Stimulated activated CD8-positive, alpha-beta memory T cell treated with anti-CD3 and anti-CD28 coated beads, Interleukin-12 subunit alpha, Interleukin-12 subunit beta, amount 100 ng/mL, for 1 hour (primary cell): Measurements from ENCODE around the gene BRD7.
A peak's percentile ranks its signal among the peaks of the same experiment; 100 is the strongest.

Experiments
- DNase-seq: peaks from one replicate; pipeline ENCODE4 v3.0.0-alpha.2; 2020; ENCODE audit warnings: low read depth

BRD7 gene

DNA sequence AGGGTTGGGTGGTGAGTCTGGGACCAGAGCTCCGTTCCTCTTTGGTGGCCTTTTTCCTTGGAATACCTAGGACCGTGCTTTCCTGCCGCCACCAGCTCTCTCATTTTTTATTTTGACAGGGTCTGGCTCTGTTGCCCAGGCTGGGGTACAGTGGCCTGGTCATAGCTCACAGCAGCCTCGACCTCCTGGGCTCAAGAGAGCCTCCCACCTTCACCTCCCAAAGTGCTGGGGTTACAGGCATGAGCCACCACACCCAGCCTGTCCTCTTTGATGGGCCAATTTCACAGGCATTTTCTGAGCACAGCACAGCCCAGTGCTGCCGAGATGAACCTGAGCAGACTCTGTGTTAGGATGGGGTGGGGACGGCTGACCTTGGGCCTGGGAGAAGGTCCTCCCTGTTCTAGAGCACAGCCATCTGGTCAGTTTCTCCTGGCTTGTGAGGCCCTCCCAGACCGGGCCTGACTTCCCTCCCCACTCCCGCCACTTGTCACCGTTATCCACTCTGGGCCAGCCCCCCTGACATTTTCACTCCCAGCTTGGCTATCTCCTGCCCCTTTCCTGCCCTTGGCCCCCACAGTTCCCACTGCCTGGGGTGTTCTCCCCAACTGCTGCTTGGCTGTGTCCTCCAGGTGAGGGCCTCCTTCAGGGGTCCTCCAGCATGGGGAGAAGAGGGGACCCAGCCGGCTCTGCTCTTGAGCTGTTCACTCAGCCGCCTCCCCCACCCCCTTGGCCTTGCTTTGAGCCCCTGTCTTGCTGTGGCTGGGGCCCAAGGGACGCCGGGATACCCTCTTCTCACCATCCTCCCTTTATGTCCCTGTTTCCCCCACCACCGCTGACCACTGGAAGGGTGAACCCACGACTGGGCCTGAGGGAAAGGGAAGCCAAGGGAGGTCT is 97.4 kb downstream of the BRD7 start:
- no peak for DNase-seq

DNA sequence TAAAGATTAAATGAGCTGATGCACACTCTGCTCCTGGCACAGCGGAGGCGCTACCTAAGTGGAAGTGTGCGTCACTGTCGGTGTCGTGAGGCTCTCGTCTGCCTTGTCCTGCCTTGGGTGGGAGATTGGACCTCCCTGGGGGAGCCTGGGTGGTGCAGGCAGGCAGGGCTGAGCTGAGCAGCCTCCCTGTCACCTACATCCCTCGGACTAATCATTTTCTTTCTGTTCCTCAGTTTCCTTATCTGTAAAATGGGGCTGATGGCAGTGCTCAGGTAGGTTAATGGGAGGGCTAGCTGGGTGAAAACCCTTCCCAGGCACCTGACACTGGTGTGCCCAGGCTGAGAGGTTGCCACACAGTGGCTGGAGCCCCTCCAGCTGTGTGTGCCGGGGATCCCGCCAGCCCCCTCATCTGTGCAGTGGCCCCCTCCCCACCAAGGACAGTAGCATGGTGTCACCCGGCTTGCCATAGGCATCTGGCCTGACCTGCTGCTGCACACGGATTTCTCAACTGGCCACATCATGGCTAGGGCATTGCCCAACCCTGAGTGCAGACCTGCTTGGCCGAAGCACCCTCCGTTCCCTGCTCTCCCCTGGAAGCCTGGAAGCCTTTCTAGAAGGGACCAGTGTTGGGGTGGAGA is 98.2 kb downstream of the BRD7 start:
- no peak for DNase-seq

DNA sequence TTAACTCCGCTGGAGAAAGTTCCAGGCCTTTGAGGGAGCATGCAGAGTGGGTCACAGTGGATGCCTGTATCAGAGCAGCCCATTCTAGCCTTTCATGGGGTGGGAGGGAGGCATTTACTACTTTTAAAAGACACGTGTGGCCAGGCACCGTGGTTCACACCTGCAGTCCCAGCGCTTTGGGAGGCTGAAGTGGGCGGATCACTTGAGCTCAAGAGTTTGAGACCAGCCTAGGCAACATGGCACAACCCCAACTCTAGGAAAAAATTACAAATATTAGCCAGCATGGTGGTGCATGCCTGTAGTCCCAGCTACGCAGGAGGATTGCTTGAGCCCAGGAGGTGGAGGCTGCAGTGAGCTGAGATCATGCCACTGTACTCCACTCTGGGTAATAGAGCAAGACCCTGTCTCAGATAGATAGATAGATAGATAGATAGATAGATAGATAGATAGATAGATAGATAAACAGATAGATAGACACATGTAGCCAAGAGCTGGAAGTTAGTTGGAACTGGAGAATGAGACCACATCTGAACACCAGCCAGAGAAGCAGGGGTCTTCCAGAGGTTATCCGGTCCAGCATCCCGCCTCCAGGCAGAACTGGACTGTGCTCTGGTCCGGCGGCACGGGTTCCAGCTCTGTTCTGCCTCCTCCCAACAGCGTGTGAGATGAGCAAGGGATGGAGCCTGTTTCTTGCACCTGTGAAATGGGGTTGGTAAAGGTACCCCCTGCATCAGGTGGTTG is 98.8 kb downstream of the BRD7 start:
- DNase-seq, result no peak

DNA sequence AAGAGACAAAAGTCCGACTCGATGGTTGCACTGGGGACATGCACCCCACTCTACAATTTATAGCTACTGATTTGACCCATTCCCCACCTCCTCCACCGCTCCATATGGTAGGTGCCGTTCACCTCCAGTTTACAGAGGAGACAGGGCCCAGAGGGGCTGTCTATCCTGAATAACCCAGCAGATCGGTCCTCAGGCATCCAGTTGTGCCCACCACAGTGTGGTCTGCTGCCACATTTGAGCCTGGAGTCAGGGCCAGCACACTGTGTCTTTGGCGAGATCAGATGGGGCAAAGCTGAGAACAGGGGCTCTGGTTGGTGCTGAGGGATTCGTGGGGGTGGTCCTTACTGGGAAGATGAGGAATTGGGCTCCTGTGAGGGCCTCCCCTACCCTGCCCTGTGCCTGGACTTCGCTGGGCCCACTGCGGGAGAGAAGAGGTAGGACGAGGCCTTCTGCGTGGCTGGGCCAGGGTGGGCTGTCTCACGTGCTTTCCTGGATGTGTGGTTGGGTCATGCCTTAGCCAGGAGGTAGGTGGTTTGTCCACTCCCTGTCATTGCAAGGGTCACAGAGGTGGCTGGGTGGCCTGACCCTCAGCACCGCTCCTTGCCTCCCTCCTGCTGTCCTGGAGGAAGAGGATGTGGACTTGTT is 99.6 kb downstream of the BRD7 start:
- no peak for DNase-seq

DNA sequence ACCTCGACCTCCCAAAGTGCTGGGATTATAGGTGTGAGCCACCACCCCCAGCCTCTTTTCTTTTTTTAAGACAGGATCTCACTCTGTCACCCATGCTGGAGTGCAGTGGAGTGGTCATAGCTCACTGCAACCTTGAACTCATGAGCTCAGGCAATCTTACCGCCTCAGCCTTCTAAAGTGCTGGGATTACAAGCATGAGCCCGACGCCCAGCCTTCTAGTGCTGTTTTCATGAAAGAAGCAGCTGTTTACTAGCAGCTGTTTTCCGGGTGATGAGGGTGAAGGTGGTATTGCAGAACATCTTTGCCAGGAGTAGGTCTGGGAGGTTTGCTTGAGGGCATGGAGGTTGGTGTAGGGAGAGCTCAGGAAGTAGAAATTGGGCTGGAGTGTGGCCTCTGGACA is 100.4 kb downstream of the BRD7 start:
- no peak for DNase-seq

DNA sequence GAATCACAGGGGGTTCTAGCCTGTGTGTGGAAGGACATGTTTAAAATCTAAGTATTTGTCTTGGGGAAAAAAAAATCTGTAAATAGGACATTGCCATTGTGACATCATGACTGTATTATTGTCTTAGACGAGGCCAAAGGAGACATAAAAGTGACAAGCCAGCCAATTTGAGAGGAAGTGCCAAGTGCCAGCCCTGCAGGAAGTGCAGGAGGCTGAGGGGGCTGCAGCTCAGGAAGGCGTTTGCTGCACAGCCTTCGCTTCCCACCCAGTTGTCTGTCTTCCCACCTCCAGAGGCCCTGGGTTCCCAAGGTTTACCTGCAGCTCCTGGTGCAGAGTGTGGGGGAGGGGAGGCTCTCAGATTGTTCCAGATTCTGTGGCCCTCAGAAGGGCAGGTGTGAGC is 101.1 kb downstream of the BRD7 start:
- DNase-seq, result no peak

DNA sequence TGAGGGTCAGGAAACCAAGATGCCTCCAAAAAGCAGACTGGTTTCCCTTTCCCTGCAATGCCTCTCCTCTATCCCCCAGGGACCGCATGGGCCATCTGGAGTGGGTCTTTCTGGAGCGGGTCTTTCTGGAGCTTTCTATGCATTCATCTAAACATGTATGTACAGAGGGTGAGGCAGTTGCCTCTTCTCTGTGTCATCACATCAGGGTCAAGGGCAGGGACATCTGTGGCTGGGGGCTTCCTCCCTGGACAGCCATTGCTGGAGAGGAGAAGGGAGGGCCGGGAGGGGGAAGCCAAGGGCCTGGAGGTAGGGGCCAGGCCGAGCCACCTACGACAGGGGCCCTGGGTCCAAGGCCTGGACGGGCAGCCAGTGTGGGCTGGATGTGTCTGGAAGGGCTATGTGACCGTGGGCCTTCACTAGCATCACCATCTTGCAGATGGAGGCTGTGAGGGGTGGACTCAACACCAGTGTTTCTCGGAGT is 101.6 kb downstream of the BRD7 start:
- no peak for DNase-seq

DNA sequence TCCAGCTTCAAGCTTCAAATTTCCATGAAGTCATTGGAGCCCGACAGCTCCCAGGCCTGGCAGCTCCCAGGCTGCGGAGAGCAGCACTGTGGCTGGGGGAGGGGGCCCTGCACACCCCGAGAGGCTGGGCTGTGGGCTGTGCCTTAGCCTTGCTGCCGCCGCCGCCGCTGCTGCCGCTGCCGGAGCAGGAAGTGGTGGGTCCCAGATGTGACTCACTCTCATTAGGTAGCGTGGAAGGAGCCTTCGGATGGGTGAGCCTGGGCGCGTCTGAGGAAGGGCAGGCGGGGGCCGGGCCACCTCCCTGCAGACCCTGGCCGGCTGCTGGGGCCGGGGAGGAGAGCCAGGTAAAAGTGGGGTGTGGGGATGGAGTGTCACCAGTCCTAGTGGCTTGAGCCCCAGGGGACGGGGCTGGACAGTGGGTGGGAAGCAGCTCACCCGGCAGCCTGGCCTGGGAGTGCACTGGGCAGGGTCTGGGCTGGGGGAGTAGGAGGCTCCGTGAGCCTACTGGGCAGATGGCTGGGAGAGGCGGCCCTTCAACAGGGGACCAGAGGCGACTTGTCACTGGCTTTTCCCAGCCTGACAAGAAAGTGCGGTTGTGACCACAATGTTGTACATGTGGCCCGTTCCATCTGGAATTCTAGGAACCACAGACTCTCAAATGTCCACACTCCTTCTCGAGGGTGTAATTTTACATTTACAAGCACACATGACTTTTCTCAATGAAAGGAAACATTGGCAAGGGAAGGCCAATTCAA is 102.3 kb downstream of the BRD7 start, which contains the start of gene ADCY7:
Gene ADCY7 (plus strand): TSS at position 215 of the 755 bp plus-strand sequence. CDS start 21,629 bp downstream, outside the sequence.
- DNase-seq, result peak; percentile 71
